Measurements from ENCODE around the gene ACSL5. TPM values are rescaled to one million over a fixed set of nuclear protein-coding genes. Genes with fewer than 3 reads are reported as not detected.

The ACSL5 gene
- polyA plus RNA-seq, 1 of the 3 experiments (the other 2 are of a cell fraction): 0.08 TPM

- Histone ChIP-seq H3K36me3 (replicated peaks in 1 of 2; ENCODE audit: control insufficient read depth in 1 of 2, insufficient read depth in 2 of 2, low read length in 1 of 2) (no peaks in the 10 kb centered on the region), H3K4me3 (ENCODE audit: low read depth in 2 of 2, low read length in 1 of 2) (no peak overlapping the region), H3K27me3 (ENCODE audit: insufficient read depth) (no peaks in the 10 kb centered on the region), H3K4me1 (ENCODE audit: control insufficient read depth in 1 of 2, insufficient read depth in 2 of 2, low read depth in 1 of 2, low read length in 1 of 2) (no peaks in the 10 kb centered on the region), H3F3A (replicated peaks; ENCODE audit: insufficient read depth) (no peaks in the 10 kb centered on the region), H3K27ac (ENCODE audit: low read depth in 2 of 2, low read length in 1 of 2) (no peak overlapping the region), H3K4me2 (no peak overlapping the region), H3K79me2 (ENCODE audit: insufficient read depth) (no peaks in the 10 kb centered on the region), H2AFZ (ENCODE audit: low read depth) (no peak overlapping the region), H3K9me3 (no peaks in the 10 kb centered on the region), H4K20me1 (ENCODE audit: insufficient read depth) (no peaks in the 10 kb centered on the region), H3K9me2 (no peaks in the 10 kb centered on the region), H3K9ac (no peak overlapping the region)
- CTCF ChIA-PET: no interaction called here
- WGBS (ENCODE audit: low lambda C conversion rate): 25% methylated on average over 7 of the region's 8 CpGs
- TF ChIP-seq JUND (IDR thresholded peaks at IDR 0.05): no peak
- TF ChIP-seq MAX (IDR thresholded peaks at IDR 0.05; ENCODE audit: low read depth): no peak
- TF ChIP-seq SMC3 (IDR thresholded peaks at IDR 0.05; ENCODE audit: low read depth, low read length): no peak
- no peak for TF ChIP-seq FOSL2 (IDR thresholded peaks at IDR 0.05; ENCODE audit: borderline replicate concordance, low read depth)
- no peak for TF ChIP-seq EZH2phosphoT487 (IDR thresholded peaks at IDR 0.05; ENCODE audit: borderline replicate concordance, low read depth)
- TF ChIP-seq CHD2 (IDR thresholded peaks at IDR 0.05; ENCODE audit: low read length, partially characterized antibody): no peak
- no peak for TF ChIP-seq USF1 (IDR thresholded peaks at IDR 0.05; ENCODE audit: borderline replicate concordance, low read depth)
- TF ChIP-seq GATA2 (CRISPR knock-in tag; IDR thresholded peaks at IDR 0.05): no peak
- no peak for TF ChIP-seq TAF1 (IDR thresholded peaks at IDR 0.05; ENCODE audit: borderline replicate concordance, low read depth, low read length)
- no peak for TF ChIP-seq CTCF (IDR thresholded peaks at IDR 0.05)
- TF ChIP-seq NFIC (IDR thresholded peaks at IDR 0.05; ENCODE audit: borderline replicate concordance): no peak
- TF ChIP-seq SIN3A (IDR thresholded peaks at IDR 0.05; ENCODE audit: borderline replicate concordance, low read depth, low read length): no peak
- no peak for DNase-seq
- POLR2A ChIA-PET: no interaction called here
These were observed 5.8 kb downstream of the ACSL5 start for GRCh38 chr10:112379635-112380296.

GRCh38 chr10:112382515-112383235 is 8.8 kb downstream of the ACSL5 start:
- H3K79me2 ChIP-seq (ENCODE audit: insufficient read depth): no peaks in the 10 kb centered on the region
- no peak overlapping the region for H3K4me2 ChIP-seq
- H2AFZ ChIP-seq (ENCODE audit: low read depth): no peak overlapping the region
- no peak overlapping the region for H3K27ac ChIP-seq (ENCODE audit: low read depth in 2 of 2, low read length in 1 of 2)
- no peak overlapping the region for H3K9ac ChIP-seq
- no peaks in the 10 kb centered on the region for H3K9me3 ChIP-seq
- ChIA-PET CTCF (no interaction called here), POLR2A (no interaction called here)
- H3K36me3 ChIP-seq (replicated peaks in 1 of 2; ENCODE audit: control insufficient read depth in 1 of 2, insufficient read depth in 2 of 2, low read length in 1 of 2): no peaks in the 10 kb centered on the region
- H3K4me3 ChIP-seq (ENCODE audit: low read depth in 2 of 2, low read length in 1 of 2): no peak overlapping the region
- no peaks in the 10 kb centered on the region for H3K9me2 ChIP-seq
- 40% methylated on average over 9 of the region's 9 CpGs for WGBS (ENCODE audit: low lambda C conversion rate)
- no peaks in the 10 kb centered on the region for H3K4me1 ChIP-seq (ENCODE audit: control insufficient read depth in 1 of 2, insufficient read depth in 2 of 2, low read depth in 1 of 2, low read length in 1 of 2)
- DNase-seq: no peak
- H3F3A ChIP-seq (replicated peaks; ENCODE audit: insufficient read depth): no peaks in the 10 kb centered on the region
- H3K27me3 ChIP-seq (ENCODE audit: insufficient read depth): no peaks in the 10 kb centered on the region
- H4K20me1 ChIP-seq (ENCODE audit: insufficient read depth): no peaks in the 10 kb centered on the region
- TF ChIP-seq POLR2AphosphoS5 (IDR thresholded peaks at IDR 0.05; ENCODE audit: low read depth, low read length): no peak
- TF ChIP-seq REST (IDR thresholded peaks at IDR 0.05; ENCODE audit: low read depth, low read length): no peak
- TF ChIP-seq RXRA (IDR thresholded peaks at IDR 0.05; ENCODE audit: borderline replicate concordance, low read depth): no peak
- no peak for TF ChIP-seq FOXM1 (IDR thresholded peaks at IDR 0.05; ENCODE audit: low read depth)
- TF ChIP-seq CTCF (IDR thresholded peaks at IDR 0.05): no peak
- no peak for TF ChIP-seq EP300 (IDR thresholded peaks at IDR 0.05; ENCODE audit: borderline replicate concordance in 1 of 2, low read depth in 1 of 2, low read length in 1 of 2)
- no peak for TF ChIP-seq GABPA (IDR thresholded peaks at IDR 0.05; ENCODE audit: low read depth)
